SKM-1 (cell line): ENCODE measurements around the gene INAFM2.

Experiments
- DNase-seq: peaks from one replicate; lab custom pipeline; 2025; ENCODE audit not compliant: unreplicated experiment; lab: John Stamatoyannopoulos, UW

The INAFM2 gene

GRCh38 chr15:40305281-40305680 lies 18.2 kb upstream of the INAFM2 start:
- no peak for DNase-seq

GRCh38 chr15:40306371-40306770 lies 17.1 kb upstream of the INAFM2 start:
- no peak for DNase-seq

- no peak for DNase-seq
These were observed 16.6 kb upstream of the INAFM2 start for GRCh38 chr15:40306908-40307307.

GRCh38 chr15:40307421-40308211 lies 15.9 kb upstream of the INAFM2 start, which contains the start of gene PLCB2:
Gene PLCB2 (minus strand): TSS chr15:40307935. CDS start chr15:40307672, 263 bp downstream.
- peak; percentile 82 for DNase-seq

GRCh38 chr15:40309344-40309862 lies 14.1 kb upstream of the INAFM2 start:
- no peak for DNase-seq

GRCh38 chr15:40310001-40310959 lies 13.2 kb upstream of the INAFM2 start:
- peak; percentile 33 for DNase-seq

- no peak for DNase-seq
These were observed 12.5 kb upstream of the INAFM2 start for GRCh38 chr15:40310993-40311392.

- no peak for DNase-seq
These were observed 10.9 kb upstream of the INAFM2 start for GRCh38 chr15:40312370-40313158.

- peak; percentile 76 for DNase-seq
These were observed 9.7 kb upstream of the INAFM2 start for GRCh38 chr15:40313531-40314398.

- no peak for DNase-seq
These were observed 8.7 kb upstream of the INAFM2 start for GRCh38 chr15:40314723-40315276.

- no peak for DNase-seq
These were observed 6.6 kb upstream of the INAFM2 start for GRCh38 chr15:40316931-40317330.

- no peak for DNase-seq
These were observed 5.9 kb upstream of the INAFM2 start for GRCh38 chr15:40317580-40317979.

- DNase-seq: no peak
These were observed 3.1 kb upstream of the INAFM2 start for GRCh38 chr15:40320409-40320808.

- DNase-seq: peak; percentile 55
These were observed 2.5 kb upstream of the INAFM2 start for GRCh38 chr15:40320931-40321371.

GRCh38 chr15:40322531-40323238 lies 807 bp upstream of the INAFM2 start:
- no peak for DNase-seq

GRCh38 chr15:40323953-40324937 lies 753 bp downstream of the INAFM2 start:
- DNase-seq: no peak

- no peak for DNase-seq
These were observed 1.7 kb downstream of the INAFM2 start for GRCh38 chr15:40325188-40325587.

GRCh38 chr15:40325700-40326099 lies 2.2 kb downstream of the INAFM2 start:
- DNase-seq: no peak
